GM19351 (cell line): ENCODE data around the gene DIRAS1.

ENCODE experiments used
- ATAC-seq: cut with Tn5 transposase; IDR thresholded peaks from one replicate; pipeline ENCODE4 v1.9.1; 2021; ENCODE audit warnings: mild to moderate bottlenecking, moderate library complexity; ENCODE audit not compliant: unreplicated experiment

The DIRAS1 gene

DNA sequence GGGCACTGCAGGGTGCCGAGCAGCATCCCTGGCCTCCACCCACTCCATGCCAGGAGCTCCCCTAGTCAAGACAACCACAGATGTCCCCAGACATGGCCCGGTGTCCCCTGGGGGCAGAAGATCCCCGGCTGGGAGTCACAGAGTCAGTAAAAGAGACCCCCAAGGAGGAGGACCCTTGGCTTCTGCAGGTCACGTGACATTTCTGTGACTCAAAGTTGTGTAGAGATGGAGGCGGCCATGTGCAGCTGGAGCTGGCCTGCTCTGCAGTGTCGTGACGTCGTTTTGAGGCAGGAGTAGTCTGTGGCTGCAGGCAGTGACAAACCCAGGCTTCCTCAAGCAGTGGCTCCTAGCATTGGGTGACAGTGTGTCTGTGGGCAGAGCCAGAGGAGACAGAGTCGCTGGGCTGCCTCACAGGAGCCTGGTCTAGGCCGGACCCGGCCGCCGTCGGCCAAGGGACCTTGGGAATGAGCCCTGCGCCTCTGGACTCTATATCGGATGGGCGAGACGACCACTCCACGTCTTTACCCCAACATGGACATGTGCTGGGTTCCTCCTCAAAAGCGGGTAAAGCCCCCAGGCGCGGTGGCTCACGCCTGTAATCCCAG is 7.7 kb upstream of the DIRAS1 start:
- no peak for ATAC-seq

DNA sequence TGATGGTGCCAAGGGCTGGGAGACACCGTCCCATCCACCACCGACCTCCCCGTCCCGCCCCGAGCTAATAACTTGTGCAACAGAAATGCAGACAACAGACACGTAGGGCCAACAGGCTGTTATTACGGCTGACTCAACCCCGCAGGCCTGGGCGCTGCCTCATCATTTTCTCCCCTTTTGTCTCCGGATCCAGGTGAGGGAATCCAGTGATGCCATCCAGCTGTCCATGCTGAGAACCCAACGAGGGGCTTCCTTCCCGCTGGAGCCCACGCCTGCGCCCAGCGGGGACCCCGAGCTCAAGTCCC is 6.4 kb upstream of the DIRAS1 start:
- no peak for ATAC-seq

DNA sequence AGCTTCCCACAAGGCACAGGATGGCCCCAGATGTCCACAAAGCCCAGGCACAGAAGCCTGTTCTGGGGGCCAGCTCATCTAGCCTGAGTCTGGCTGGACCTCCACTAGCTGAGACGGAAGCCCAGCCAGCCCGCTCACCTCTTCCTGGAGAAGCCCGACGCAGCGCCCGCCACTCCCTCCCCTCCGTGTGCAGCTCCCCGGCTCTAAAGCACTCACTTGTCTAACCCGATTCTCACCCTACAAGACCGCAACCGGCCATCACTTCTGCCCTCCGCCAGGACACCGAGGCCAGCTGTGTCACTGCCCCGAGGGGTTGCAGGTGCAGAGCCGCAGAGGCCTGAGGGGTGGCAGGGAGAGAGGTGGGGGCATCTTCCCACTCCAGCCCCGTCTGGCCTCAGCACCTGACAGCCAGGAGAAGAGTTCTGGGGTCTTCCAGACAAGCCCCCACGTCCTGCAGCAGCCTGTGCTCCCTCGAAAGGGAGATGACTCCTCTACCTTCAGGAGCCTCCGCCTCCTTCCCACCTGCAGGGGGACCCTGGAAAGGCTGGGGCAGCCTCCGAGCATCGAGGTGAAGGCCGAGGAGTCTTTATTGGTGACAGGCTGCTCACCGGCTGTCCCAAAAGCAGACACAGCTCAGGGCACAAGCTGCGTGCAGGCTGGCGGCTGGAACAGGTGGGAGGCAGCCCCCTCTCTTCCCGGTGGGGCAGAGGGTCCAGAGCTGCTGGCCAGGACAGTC is 5.9 kb upstream of the DIRAS1 start:
- ATAC-seq: no peak

DNA sequence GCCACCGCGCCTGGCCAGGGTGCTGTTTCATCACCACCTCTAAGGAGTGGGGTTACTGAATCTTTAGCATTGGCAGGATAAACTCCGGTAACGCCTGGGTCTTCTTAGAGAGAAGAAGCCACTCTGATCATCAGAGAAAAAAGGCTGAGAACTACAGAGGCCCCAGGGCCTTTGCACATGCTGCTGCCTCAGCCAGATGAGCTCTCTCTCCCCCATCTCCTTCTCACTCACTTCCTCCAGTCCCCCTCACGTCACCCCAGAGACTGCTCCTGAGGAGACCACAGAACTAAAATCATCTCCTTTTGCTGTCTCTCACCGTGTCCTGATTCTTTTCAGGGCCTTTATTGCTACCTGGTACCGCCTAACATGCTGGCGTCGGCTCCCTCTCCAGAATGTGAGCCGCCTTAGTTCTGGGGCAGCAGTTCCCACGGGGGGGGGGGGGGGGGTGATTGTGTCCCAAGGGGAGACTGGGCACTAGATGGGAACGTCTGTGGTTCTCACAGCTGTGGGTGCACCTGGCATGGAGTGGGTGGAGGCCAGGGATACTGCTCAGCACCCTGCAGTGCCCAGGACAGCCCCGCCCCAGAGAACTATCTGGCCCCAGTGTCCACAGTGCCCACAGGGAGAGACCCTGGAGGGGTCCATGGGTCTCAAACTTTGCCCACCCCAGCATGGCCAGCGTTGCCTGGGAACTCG is 5.1 kb upstream of the DIRAS1 start:
- no peak for ATAC-seq

DNA sequence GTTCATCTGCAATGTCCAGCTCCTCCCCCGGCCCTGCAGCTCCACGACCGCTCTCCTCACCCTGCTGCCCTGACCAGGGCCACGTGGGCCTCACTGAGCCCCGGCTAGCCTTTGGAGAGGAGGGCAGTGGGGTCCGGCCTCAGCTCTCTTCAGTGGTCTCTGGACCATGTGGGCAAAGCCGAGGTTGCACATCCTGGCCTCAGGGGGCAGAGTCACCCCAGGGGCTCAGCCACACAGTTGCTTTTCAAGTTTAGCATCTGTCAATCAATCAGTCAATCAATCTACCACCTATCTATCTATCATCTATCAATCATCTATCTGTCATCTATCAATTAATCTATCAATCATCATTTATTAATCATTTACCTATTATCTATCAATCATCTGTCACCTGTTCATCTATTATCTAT is 3.0 kb upstream of the DIRAS1 start:
- ATAC-seq: no peak

DNA sequence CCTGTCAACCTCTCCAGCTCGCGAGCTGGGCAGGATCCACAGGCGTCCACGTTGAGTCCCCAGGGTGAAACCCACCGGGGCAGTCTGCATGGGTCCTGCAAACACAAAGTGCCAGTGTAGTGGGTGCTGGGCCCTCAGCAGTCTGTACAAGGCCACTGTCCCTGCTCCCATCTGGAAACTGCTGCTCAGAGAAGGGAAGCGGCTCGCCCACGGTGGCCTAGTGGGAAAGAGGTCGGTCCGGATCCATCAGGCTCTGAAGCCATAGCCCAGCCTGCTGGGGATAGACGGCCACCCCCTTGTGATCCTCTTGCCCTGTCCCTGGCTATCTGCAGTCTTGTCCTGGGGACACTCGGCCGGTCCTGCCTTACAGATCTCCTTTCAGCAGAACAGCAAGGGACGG is 2.6 kb upstream of the DIRAS1 start:
- ATAC-seq: no peak

DNA sequence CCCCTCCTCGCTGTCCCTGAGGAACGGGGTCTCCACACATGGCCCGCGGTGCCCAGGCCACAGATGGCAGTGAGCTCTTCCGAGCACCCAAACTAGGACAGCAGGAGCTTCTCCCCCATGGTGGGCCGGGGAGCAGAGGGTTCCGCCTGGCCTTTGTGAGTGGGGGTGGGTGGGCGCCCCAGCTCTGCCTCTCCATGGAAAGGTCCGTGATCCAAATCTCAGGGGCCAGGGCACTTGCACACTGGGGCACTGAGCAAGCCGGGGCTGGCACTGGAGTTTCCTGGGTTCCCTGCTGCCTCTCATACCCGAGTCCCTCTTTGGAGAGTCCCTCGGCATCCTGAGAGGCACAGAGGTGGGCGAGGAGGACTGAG is 2.2 kb upstream of the DIRAS1 start:
- no peak for ATAC-seq

DNA sequence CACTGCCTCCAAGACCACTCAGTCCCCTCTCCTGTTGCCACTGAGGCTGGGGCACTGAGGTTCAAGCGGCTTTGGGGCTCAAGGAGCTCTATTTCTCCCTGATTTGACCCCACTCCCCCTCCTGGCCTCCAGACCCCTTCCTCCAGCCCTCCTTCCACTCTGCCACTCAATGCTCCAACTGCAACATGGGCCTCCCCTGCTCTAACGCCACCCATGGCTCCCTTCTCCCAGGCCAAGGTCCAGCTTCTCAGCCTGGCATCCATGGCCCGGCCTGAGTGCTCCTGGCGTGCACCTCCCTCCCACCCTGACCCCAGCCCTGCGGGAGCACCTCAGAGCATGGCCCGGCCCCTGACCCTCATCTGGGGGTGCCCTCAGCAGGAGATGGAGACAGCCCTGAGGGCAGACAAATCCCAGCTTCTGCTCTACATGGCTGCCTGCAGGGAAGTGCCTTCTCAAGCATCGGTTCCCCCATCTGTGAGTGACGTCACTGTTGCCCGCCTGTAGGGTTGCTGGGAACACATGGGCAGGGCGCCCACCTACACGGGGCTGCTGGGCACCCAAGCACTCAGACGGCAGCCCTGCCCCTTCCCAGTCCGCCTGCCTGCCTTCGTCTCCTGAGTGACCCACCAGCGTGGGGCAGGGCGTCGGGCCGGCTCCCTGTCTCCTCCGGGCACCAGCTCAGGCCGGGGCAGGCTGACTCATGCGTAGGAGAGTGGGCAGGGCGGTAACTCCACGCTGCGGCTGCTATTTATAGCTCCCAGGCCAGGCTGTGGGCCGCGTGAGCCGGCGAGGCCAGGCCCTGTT is 1.6 kb upstream of the DIRAS1 start:
- ATAC-seq: no peak

DNA sequence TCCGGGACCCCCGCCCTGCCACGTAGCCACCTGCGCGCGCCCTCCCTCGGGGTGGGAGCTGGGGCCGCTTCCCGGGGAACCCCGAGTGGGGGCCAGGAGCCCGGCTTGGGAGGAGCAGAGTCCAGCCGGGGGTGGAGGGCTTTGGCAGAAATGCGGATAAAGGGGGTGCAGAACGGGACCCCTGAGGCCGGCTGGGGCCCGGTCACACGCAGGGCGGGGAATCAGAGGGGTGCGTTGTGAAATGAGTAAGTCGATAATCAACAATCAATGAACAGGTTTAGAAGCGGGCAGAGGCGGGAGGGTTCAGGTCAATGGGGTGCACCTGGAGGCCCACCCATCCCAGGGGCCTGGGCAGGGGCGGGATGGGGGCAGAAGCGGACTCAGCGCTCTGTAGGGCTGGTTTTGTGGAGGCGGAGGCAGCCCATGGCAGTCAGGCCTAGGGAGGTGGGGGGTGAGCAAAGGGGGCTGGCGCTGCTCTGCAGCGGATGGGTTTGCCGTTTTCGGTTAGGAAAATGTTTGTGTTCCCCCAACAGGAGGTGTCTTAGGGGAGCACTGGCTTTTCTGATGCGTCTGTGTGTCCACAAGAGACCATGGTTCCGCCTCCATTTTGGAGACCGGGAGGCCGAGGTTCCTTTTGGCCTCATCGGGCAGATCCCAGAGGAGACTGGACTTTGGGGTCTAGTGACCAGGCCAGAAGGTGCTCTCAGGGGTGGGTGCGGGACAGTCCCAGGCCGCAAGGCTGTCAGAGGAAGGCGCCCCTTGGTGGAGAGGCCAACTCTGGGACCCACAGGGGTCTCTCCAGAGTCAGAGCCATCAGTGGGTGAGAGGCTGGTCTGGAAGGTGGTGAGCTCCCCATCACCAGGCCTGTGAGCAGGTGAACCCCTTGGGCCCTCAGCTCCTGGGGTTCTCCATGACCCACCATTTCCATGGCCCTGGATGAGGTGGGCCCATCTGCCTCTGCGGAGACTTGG is 683 bp upstream of the DIRAS1 start:
- no peak for ATAC-seq

DNA sequence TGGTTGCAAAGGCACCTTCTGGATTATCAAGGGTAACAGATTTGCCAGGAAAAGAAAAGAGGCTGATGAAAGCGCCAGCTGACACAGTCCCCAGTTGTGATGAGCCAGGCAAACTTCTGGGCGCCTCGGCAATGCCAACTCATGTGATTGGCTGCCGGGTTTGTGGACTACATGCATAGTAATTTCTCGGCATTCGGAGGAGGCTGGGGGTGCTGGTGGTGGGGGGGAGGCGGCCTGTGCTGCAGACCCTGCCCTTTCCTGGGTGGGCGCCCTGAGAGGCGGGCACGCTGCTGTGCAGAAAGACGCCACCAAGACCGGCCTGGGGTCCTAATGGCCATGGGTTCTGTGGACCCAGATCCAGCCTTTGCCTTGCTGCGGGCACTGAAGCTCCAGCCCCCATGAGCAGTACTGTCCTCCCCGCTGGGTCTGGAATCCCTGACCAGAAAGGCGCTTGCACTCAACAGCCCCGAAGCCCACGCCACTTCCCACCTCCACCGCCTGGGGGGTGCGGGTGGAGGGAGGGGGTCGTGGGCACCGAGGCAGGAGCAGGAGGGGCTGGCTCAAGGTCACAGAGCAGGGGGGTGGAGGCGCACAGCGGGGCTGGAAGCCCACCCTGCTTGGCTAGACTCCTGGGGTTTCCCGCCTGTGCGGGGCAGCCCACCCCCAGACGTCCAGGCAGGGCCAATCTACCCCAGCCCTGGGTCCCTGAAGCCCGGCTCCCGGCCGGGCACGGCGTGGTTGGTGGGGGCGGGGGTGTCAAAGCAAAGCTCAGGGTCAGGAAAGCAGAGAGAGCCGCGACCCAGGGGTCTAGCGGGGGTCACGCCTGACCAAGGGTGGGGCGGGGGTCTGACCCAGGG is 1.0 kb downstream of the DIRAS1 start:
- no peak for ATAC-seq

DNA sequence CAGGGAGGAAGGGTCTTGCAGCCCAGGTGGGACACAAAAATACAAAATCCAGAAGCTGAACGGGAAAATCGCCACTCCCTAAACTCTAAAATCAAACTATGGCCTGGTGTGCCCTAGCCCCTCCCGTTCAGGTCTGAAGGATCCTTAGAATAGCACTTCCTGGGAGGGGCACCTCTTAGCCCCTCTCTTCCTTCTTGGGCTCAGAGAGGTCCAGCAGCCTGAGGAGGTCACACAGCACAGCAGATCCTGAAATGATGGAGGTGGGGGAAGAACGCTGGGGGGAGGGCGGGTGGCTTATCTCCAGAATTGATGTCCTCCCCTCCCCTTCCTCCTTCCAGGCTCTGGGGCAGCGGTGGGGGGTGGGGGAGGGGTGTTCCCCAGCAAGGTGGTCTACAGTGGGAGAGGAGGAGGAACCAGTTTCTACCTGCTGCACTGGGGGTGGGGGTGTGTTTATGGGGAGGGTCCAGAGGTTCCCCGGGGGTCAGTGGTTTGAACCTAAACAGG is 1.9 kb downstream of the DIRAS1 start:
- ATAC-seq: no peak

DNA sequence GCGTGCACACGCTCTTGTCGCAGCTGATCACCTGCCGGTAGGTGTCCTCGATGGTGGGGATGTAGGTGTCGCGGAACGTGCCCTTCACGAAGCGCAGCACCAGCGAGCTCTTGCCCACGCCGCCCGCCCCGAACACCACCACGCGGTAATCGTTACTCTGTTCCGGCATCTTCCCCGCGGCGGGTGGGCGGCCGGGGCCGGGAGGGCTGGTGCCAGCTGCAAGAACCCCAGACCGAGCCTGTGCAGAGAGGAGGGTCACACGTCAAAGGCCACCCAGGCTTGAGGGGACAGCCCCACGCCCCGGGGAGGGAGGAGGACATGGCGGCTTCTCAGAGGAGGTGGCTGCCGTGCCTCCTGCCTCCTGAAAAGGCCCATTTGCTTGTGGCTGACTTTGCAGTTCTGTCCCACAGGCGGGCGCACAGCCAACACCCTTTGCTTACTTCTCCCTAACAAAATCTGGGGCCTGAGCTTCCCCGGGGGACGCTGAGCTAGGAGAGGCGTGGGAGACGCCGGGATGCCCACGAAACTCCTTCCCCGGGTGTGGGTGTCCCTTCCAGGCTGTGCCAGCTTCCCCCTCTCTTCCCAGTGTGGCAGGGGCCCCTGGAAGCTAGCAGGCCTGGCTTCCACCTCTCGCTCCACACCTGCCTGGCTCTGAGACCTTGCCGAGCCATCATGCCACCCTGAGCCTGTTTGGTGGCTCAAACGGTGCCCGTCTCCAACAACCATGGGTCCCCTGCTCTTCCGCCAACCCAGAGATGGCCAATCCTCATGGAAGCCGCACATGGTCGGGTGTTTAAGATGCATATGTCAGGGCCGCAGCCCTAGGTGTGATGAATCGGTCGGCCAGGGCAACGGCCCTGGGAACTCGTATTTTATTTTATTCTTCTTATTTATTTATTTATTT is 3.3 kb downstream of the DIRAS1 start:
- ATAC-seq: no peak

DNA sequence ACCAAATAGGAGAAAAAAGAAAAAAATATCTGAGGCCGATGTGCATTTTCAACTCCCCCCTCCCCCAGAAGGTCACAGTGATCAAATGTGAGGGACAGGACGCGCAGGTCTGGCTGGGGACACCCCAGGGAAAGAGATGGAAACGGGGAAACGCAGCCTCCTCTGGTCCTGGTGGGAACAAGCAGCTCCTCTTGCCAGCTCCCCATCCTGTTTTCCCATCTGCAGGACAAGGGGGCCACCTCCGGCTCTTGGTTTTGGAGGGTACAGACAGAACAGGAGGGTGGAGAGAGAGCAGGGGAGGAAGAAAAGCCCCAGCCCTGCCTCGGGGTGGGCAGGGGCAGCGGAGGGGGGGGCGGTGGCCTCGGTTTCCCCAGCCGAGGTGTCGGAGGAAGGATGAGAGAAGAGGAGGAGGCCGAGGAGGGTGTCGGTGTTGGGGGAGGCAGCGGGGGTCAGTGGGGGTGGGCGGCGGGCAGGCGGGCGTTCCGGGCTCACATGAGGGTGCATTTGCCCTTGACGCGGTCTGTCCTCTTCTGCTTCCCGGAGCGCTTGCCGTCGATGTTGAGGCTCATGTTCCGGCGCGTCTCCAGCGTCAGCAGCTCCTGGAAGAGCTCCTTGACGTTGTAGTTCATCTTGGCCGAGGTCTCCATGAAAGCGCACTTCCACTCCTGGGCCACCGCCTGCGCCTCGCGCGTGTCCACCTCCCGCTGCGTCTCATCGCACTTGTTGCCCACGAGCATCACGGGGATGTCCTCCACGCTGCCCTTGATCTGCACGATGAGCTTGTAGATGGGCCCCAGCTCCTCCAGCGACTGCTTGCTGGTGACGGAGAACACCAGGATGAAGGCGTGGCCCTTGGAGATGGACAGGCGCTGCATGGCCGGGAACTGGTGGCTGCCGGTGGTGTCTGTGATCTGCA is 4.2 kb downstream of the DIRAS1 start:
- no peak for ATAC-seq

DNA sequence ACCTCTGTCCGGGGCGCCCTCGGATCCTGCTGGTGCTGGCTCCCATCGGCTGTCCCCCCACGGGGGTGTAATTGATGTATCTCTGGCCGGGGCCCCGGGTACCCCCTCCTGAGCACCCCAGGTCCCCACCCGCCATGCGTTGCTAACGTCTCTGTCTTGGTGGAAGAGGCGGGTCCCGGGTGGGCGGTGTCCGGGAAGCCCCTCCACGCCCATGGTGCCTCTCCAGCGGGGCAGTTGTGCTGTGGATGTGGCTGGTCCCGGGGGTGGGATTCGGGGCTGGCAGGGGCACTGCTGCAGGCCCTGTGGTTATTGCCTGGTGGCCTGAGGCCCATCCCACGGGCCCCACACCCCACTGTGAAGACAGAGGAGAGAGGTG is 4.9 kb downstream of the DIRAS1 start:
- ATAC-seq: no peak

DNA sequence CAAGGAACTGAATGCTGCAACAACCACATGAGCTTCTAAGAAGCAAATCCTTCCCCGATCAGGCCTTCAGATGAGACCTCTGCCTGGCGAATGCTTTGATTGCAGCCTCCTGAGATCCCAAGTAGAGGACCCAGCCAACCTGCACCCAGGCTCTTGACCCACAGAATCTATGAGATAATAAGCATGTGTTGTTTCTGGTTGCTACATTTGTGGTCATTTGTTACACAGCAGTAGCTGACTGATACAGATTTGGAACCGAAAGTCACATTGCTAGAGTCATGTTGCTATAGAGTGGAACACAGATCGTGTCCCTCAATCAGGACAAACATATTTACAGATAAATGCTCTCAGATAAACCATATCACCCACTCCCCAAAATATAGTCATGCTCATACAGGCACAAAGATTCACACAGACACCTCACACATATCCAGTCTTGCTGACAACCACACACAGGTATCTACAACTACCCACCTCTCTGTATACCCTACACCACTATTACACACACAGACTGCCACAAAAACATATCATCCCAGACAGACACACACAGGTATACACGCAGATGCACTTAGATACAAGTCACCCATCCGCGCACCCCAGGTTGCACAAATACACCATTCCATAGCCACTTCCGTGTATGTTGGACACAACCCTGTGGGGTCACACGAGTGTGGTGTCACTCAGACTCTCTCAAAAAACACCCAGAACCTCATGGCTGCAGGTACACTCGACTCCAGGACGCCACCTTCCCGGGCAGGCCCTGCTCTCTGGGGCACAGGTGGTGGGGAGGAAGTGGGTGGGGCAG is 5.5 kb downstream of the DIRAS1 start:
- ATAC-seq: no peak

DNA sequence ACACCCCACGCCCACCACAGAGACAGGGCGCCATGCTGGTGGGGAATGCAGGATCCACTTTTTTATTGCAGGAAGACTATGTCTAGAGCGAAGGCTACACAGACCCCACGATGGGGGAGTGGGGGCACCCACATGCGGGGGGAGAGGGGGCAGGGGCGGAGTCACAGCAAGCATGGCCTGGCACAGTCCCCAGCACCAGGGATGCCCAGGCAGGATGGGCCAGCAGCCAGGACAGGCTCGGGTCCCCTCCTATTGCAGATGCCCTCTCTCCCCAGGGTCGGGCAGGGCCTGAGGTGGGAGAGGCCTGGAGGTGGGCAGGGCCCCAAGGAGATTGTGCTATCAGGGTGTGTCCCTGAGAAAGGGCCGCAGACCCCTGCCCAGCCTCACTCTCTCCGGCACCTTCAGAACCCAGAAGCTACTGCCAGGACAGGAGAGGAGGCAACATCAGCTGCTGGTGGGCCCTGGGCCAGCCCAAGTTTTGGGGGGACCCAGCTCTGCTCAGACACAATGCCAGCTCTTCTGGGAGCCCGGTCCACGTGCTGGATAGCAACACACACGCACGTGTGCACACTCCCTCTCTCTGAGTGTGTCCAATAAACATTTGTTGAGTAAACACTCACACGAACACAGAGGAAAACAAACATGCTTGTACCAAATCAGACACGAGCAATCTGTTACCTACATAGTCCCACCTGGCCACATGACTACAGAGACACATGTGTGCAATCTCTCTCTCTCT is 6.5 kb downstream of the DIRAS1 start:
- no peak for ATAC-seq
